ENCODE data around the gene MED31.

DNA sequence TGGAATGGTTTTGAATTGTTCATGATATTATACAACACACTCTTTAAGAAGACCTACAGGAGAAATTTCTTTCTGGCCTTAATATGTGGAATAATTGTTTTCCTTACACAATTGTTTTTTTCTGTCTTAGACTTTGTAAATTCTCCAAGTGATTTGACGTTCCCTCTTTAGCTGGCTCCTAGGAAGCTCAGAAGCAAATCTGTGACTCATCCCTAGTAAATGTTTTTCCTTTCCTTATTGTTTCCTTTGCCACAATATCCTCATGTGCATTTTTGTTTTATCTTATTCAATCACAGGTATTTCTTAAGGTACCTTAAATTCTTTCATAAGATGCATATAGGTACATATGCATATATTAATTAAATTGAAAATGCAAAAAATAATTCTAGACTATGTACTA is 24.4 kb downstream of the MED31 start:
- TF ChIP-seq, protein P1, sequence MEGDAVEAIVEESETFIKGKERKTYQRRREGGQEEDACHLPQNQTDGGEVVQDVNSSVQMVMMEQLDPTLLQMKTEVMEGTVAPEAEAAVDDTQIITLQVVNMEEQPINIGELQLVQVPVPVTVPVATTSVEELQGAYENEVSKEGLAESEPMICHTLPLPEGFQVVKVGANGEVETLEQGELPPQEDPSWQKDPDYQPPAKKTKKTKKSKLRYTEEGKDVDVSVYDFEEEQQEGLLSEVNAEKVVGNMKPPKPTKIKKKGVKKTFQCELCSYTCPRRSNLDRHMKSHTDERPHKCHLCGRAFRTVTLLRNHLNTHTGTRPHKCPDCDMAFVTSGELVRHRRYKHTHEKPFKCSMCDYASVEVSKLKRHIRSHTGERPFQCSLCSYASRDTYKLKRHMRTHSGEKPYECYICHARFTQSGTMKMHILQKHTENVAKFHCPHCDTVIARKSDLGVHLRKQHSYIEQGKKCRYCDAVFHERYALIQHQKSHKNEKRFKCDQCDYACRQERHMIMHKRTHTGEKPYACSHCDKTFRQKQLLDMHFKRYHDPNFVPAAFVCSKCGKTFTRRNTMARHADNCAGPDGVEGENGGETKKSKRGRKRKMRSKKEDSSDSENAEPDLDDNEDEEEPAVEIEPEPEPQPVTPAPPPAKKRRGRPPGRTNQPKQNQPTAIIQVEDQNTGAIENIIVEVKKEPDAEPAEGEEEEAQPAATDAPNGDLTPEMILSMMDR (IDR thresholded peaks at IDR 0.05), result no peak
- no peak for TF ChIP-seq POLR2A (IDR thresholded peaks at IDR 0.05)

Measured in testis (tissue), 2 donors.